HepG2 (cell line): Measurements from ENCODE around the gene MYH10. TPM values are rescaled to one million over a fixed set of nuclear protein-coding genes. Genes with fewer than 3 reads are reported as not detected.

Experiments used
- ATAC-seq: fragments of 200-7000 bp; cut with Tn5 transposase; 3 replicates; pipeline ENCODE4 v1.9.1; 2020; ENCODE audit warnings: mild to moderate bottlenecking, moderate library complexity
- BruUV-seq: library from RNA; stranded (reverse); fragments of 400-500 nt; replicated peaks from 2 replicates; lab custom pipeline; 2021; lab: Mats Ljungman, UMichigan
- CTCF ChIA-PET: fragments of 300-600 bp; formaldehyde crosslinking; extraction: SDS; loops from one replicate; lab custom pipeline; 2021; ENCODE audit warnings: low total read pairs, inconsistent platforms, low intra/inter-chr PET ratio; lab: Yijun Ruan, JAX
- POLR2A ChIA-PET: fragments of 350-600 bp; sonication (Branson Sonifier 250); formaldehyde crosslinking; loops from one replicate; lab custom pipeline; 2020; ENCODE audit warnings: antibody characterized with exemption, inconsistent platforms; lab: Yijun Ruan, JAX
- DNase-seq: peaks from one replicate; pipeline ENCODE4 v3.0.0-alpha.2; 2015; ENCODE audit warnings: low spot score
- FAIRE-seq: peaks from 3 replicates; lab custom pipeline; 2011; peaks lifted over from hg19 to GRCh38; lab: Jason Lieb, UNC
- H2AFZ ChIP-seq: one replicate; pipeline ENCODE4 v1.6.1; 2011; ENCODE audit warnings: low read length, inconsistent platforms
- H3K27ac ChIP-seq: fragments of 300-600 bp; 3 replicates; pipeline ENCODE4 v1.8.0; 2011; ENCODE audit warnings: mixed run types, mild to moderate bottlenecking, mixed read lengths, low read length, inconsistent platforms; ENCODE audit not compliant: insufficient read depth; ENCODE audit errors: extremely low read length
- H3K27me3 ChIP-seq, 2 experiments: fragments of 200-600 bp in 1 of 2; 2 replicates in 1 of 2; 3 replicates in 1 of 2; pipeline versions ENCODE4 v1.6.0 to v1.8.0; 2011; ENCODE audit warnings: low read length in 2 of 2, mild to moderate bottlenecking in 2 of 2, moderate library complexity in 2 of 2, inconsistent platforms in 1 of 2; ENCODE audit not compliant: insufficient read depth in 2 of 2, control insufficient read depth in 1 of 2
- H3K36me3 ChIP-seq, 2 experiments: fragments of 200-600 bp in 1 of 2; replicated peaks in 1 of 2; 2 replicates in 1 of 2; 3 replicates in 1 of 2; pipeline versions ENCODE4 v1.5.1 to v1.8.0; 2011; ENCODE audit warnings: low read length in 2 of 2, inconsistent platforms in 1 of 2; ENCODE audit not compliant: insufficient read depth in 2 of 2, control insufficient read depth in 1 of 2
- H3K4me1 ChIP-seq: 2 replicates; pipeline ENCODE4 v1.5.1; 2012; ENCODE audit warnings: low read length, inconsistent platforms; ENCODE audit not compliant: insufficient read depth
- H3K4me2 ChIP-seq: 2 replicates; pipeline ENCODE4 v1.6.0; 2011; ENCODE audit warnings: low read depth, low read length, inconsistent platforms
- H3K4me3 ChIP-seq, 3 experiments: fragments of 200-600 bp in 1 of 3; sonication (generic), shearing (Covaris generic) in 1 of 3; replicated peaks in 1 of 3; 2 replicates each; pipeline ENCODE4 v1.5.1; 2011 to 2016; ENCODE audit warnings: low read length in 3 of 3, inconsistent platforms in 2 of 3, low read depth in 2 of 3, mild to moderate bottlenecking in 2 of 3, control low read depth in 1 of 3, mixed read lengths in 1 of 3; ENCODE audit not compliant: insufficient read depth in 1 of 3
- H3K79me2 ChIP-seq: one replicate; pipeline ENCODE4 v1.6.1; 2011; ENCODE audit warnings: low read length, inconsistent platforms; ENCODE audit not compliant: insufficient read depth
- H3K9ac ChIP-seq: 2 replicates; pipeline ENCODE4 v1.6.0; 2011; ENCODE audit warnings: mild to moderate bottlenecking, low read depth, low read length, inconsistent platforms; ENCODE audit not compliant: insufficient read depth
- H3K9me3 ChIP-seq: 2 replicates; pipeline ENCODE4 v1.5.1; 2012; ENCODE audit warnings: mild to moderate bottlenecking, low read length
- H4K20me1 ChIP-seq: 2 replicates; pipeline ENCODE4 v1.6.0; 2011; ENCODE audit warnings: inconsistent platforms, mild to moderate bottlenecking, low read length, moderate library complexity; ENCODE audit not compliant: insufficient read depth
- ATF3 ChIP-seq: sonication (generic); formaldehyde crosslinking; IDR thresholded peaks from 2 replicates; pipeline ENCODE4 v1.4.0; 2020; ENCODE audit warnings: missing genetic modification reagents
- DDIT3 ChIP-seq: sonication (generic); formaldehyde crosslinking; IDR thresholded peaks from 2 replicates; pipeline ENCODE4 v1.4.0; 2020; ENCODE audit warnings: mild to moderate bottlenecking, missing genetic modification reagents
- E2F1 ChIP-seq: sonication (generic); formaldehyde crosslinking; IDR thresholded peaks from 2 replicates; pipeline ENCODE4 v1.5.0; 2020; ENCODE audit warnings: missing genetic modification reagents
- FOXJ3 ChIP-seq: sonication (generic); formaldehyde crosslinking; IDR thresholded peaks from 2 replicates; pipeline ENCODE4 v1.4.0; 2020; ENCODE audit warnings: missing genetic modification reagents, mild to moderate bottlenecking, borderline replicate concordance
- PCBP2 ChIP-seq: fragments of 200-400 bp; formaldehyde crosslinking; optimal IDR thresholded peaks from 2 replicates; pipeline ENCODE3; 2018; ENCODE audit warnings: low read length, low read depth; ENCODE audit not compliant: poor library complexity, severe bottlenecking
- ZNF274 ChIP-seq: sonication (generic); formaldehyde crosslinking; IDR thresholded peaks from 2 replicates; pipeline ENCODE4 v1.5.1; 2020; ENCODE audit warnings: mild to moderate bottlenecking, missing genetic modification reagents
- ZNF616 ChIP-seq: sonication (generic); formaldehyde crosslinking; IDR thresholded peaks from 2 replicates; pipeline ENCODE4 v1.5.0; 2020; ENCODE audit warnings: low read depth, mild to moderate bottlenecking, missing genetic modification reagents
- ZSCAN21 ChIP-seq: sonication (generic); formaldehyde crosslinking; IDR thresholded peaks from 2 replicates; pipeline ENCODE4 v1.8.0; 2022; ENCODE audit warnings: mild to moderate bottlenecking, missing genetic modification reagents, moderate library complexity, borderline replicate concordance
- WGBS: methylation state at CpG from one replicate; pipeline ENCODE4 v1.1.6; 2017; ENCODE audit warnings: low lambda C conversion rate; 5-methylcytosine and 5-hydroxymethylcytosine counted together
- in situ Hi-C: cut with HindIII; loops from 2 replicates; pipeline ENCODE4 v1.10.0; 2017; ENCODE audit warnings: low pct_unique_long_range_greater_than_20kb; ENCODE audit not compliant: extremely low pct_ligation_motif_present
- intact Hi-C: fragments of 100-400 bp; cut with micrococcal nuclease; formaldehyde crosslinking; loops from one replicate; pipeline ENCODE4 v1.10.0; 2022; ENCODE audit not compliant: unreplicated experiment
- polyA plus RNA-seq, 8 experiments: library from polyadenylated mRNA; depleted of rRNA in 3 of 8; stranded (reverse) in 7 of 8; unstranded in 1 of 8; fragments of >200 nt; fragmentation: Illumina TruSeq in 4 of 8; extraction: Trizol in 4 of 8; gene quantifications; 2 replicates each; pipeline versions ENCODE4 v1.2.1 to v1.2.3, GENCODE V29; 2011 to 2016; ENCODE audit warnings: low read depth in 4 of 8, missing spikeins in 1 of 8, mixed read lengths in 1 of 8; ENCODE audit not compliant: insufficient read depth in 1 of 8
- total RNA-seq, 5 experiments: library from RNA; depleted of rRNA; stranded (reverse); fragments of >200 nt; fragmentation: Illumina TruSeq; extraction: Trizol; gene quantifications; 2 replicates each; pipeline ENCODE4 v1.2.3, GENCODE V29; 2016; ENCODE audit warnings: low read depth in 1 of 5

The MYH10 gene
- total and polyA plus RNA-seq, 2 of the 13 experiments (the other 11 are each of a cell fraction or from before 2014, with no cell fraction given), result 43.4 to 68.6 TPM

GRCh38 chr17:8662973-8663372, 32.4 kb upstream of the MYH10 start:
- Histone ChIP-seq H3K4me3 (no peak overlapping the region), H3K79me2 (no peaks in the 10 kb centered on the region), H3K4me1 (no peaks in the 10 kb centered on the region), H3K27ac (no peak overlapping the region), H3K9me3 (no peaks in the 10 kb centered on the region), H3K36me3 (no peaks in the 10 kb centered on the region), H2AFZ (no peak overlapping the region), H3K4me2 (no peak overlapping the region), H4K20me1 (no peaks in the 10 kb centered on the region), H3K27me3 (peaks cover 0 to 24% of the 10 kb centered on the region in 2 experiments; a peak in 4 of 5 replicates), H3K9ac (no peak overlapping the region)
- intact Hi-C loops, result no loop called here
- 16% methylated on average over 5 of the region's 5 CpGs for WGBS
- in situ Hi-C loops, result no loop called here
- no peak for ATAC-seq
- ChIA-PET CTCF (no interaction called here), POLR2A (no interaction called here)
- no peak for DNase-seq
- no TSS peak for BruUV-seq
- no peak for FAIRE-seq
- TF ChIP-seq E2F1 (CRISPR knock-in tag) (no peak), FOXJ3 (no peak)

- Histone ChIP-seq H3K27me3 (peaks cover 0 to 24% of the 10 kb centered on the region in 2 experiments; a peak in 4 of 5 replicates), H3K4me2 (no peak overlapping the region), H3K36me3 (no peaks in the 10 kb centered on the region), H3K4me1 (no peaks in the 10 kb centered on the region), H3K27ac (no peak overlapping the region), H3K9me3 (no peaks in the 10 kb centered on the region), H3K4me3 (no peak overlapping the region), H3K9ac (no peak overlapping the region), H3K79me2 (no peaks in the 10 kb centered on the region), H2AFZ (no peak overlapping the region), H4K20me1 (no peaks in the 10 kb centered on the region)
- ChIA-PET POLR2A (no interaction called here), CTCF (no interaction called here)
- intact Hi-C loops (no loop called here), in situ Hi-C loops (no loop called here)
- FAIRE-seq (no peak), ATAC-seq (no peak), DNase-seq (no peak)
- whole genome bisulfite sequencing, result 29% methylated on average over 4 of the region's 4 CpGs
- BruUV-seq, result no TSS peak
- no peak for TF ChIP-seq ATF3
- no peak for TF ChIP-seq ZNF274
- TF ChIP-seq ZNF616 (CRISPR knock-in tag), result no peak
- TF ChIP-seq ZSCAN21, result no peak
- TF ChIP-seq PCBP2, result no peak
- no peak for TF ChIP-seq DDIT3
These were observed 31.7 kb upstream of the MYH10 start for GRCh38 chr17:8662076-8662831.
